ENCODE data around the gene SLC16A9.

- TF ChIP-seq CTCF (IDR thresholded peaks at IDR 0.05 in 8 of 11, conservative IDR thresholded peaks at IDR 0.05 in 3 of 11), result no peak
- TF ChIP-seq POLR2A (IDR thresholded peaks at IDR 0.05), result no peak
- no peak for TF ChIP-seq POLR2AphosphoS5 (IDR thresholded peaks at IDR 0.05)
Measured at GRCh38 chr10:59718257-59718656, 8.6 kb upstream of the SLC16A9 start.

Measured in spleen (tissue), 7 donors.